G401 (cell line): ENCODE measurements around the gene PTBP1. TPM values are rescaled to one million over a fixed set of nuclear protein-coding genes. Genes with fewer than 3 reads are reported as not detected.
"Not testable (repeated sequence)": the region's sequence is repeated elsewhere in the genome, so short reads cannot be mapped to it uniquely, and the experiment has no call there.

Experiments used
- DNase-seq: peaks from one replicate; pipeline ENCODE4 v3.0.0-alpha.2; 2015; ENCODE audit warnings: low spot score
- in situ Hi-C: cut with HindIII; loops from 2 replicates; pipeline ENCODE4 v1.10.0; 2016; ENCODE audit warnings: low sequenced_read_pairs, mixed read lengths
- total RNA-seq: library from RNA; depleted of rRNA; stranded (reverse); fragments of >200 nt; shearing (Covaris generic); gene quantifications from 2 replicates; pipeline ENCODE4 v1.2.3, GENCODE V29; 2014

PTBP1 gene
- total RNA-seq, 1 experiment from 2014 or later: 361 TPM

- no peak for DNase-seq
- in situ Hi-C loops: no loop called here
Observed at GRCh38 chr19:845707-846521, 48.7 kb downstream of the PTBP1 start.

- in situ Hi-C loops: no loop called here
- DNase-seq: no peak
Observed at GRCh38 chr19:848386-848921, 51.2 kb downstream of the PTBP1 start.

GRCh38 chr19:849195-849594 lies 51.9 kb downstream of the PTBP1 start:
- DNase-seq, in situ Hi-C loops: not testable (repeated sequence)

GRCh38 chr19:850221-850978 lies 53.1 kb downstream of the PTBP1 start:
- no peak for DNase-seq
- in situ Hi-C loops: no loop called here

GRCh38 chr19:850979-851335 lies 53.7 kb downstream of the PTBP1 start:
- DNase-seq: no peak
- in situ Hi-C loops: no loop called here

- no peak for DNase-seq
- in situ Hi-C loops: no loop called here
Observed at GRCh38 chr19:852136-853013, 55.1 kb downstream of the PTBP1 start, which contains the start of gene ELANE. Gene ELANE, plus strand, starts transcription at chr19:852303. Its CDS starts 26 bp downstream, at chr19:852329.

- in situ Hi-C loops: no loop called here
Observed at GRCh38 chr19:853014-853585, 55.8 kb downstream of the PTBP1 start.

GRCh38 chr19:853614-854220 lies 56.5 kb downstream of the PTBP1 start:
- in situ Hi-C loops, DNase-seq: not testable (repeated sequence)

More at GRCh38 chr19:853014-853585, 55.8 kb downstream of the PTBP1 start:
- DNase-seq: no peak

- in situ Hi-C loops: no loop called here
- no peak for DNase-seq
Observed at GRCh38 chr19:854549-854948, 57.3 kb downstream of the PTBP1 start.

GRCh38 chr19:855142-855541 lies 57.9 kb downstream of the PTBP1 start:
- DNase-seq: no peak
- in situ Hi-C loops: no loop called here

- in situ Hi-C loops: no loop called here
- no peak for DNase-seq
Observed at GRCh38 chr19:855566-856120, 58.4 kb downstream of the PTBP1 start.

GRCh38 chr19:858284-858683 lies 61.0 kb downstream of the PTBP1 start:
- in situ Hi-C loops: no loop called here
- no peak for DNase-seq

- DNase-seq: no peak
- in situ Hi-C loops: no loop called here
Observed at GRCh38 chr19:858868-859843, 61.9 kb downstream of the PTBP1 start, which contains the start of gene CFD. Gene CFD, plus strand, starts transcription at chr19:859664. Its CDS starts 26 bp downstream, at chr19:859690.

- in situ Hi-C loops: no loop called here
- DNase-seq: no peak
Observed at GRCh38 chr19:861141-861755, 64.0 kb downstream of the PTBP1 start.
